NCI-H82 (cell line): ENCODE data around the gene CORO1C.
"Not testable (repeated sequence)": the region's sequence is repeated elsewhere in the genome, so short reads cannot be mapped to it uniquely, and the experiment has no call there.

Experiments
- DNase-seq: peaks from one replicate; lab custom pipeline; 2025; lab: John Stamatoyannopoulos, UW

Gene CORO1C

DNA sequence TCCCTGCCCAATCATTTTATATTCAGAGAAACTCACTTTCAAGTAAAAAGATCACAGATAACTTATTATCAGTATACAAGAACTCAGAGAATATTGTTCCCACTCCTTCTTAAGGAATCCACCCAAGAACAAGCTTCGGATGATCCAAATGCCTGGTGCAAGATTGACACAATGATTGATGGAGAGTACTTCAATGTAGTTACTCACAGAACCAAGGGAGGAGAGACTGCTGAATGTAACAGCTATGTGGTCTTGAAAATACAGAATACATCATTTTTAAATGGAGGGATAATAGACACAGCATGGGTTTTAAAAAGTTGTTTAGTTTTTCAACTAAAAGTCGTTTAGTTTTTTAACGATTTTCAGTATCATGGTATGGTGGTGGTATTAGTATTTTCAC lies 59.3 kb downstream of the CORO1C start:
- DNase-seq, result no peak

- DNase-seq, result no peak
Measured at GRCh38 chr12:108671110-108671509, 60.2 kb downstream of the CORO1C start.

DNA sequence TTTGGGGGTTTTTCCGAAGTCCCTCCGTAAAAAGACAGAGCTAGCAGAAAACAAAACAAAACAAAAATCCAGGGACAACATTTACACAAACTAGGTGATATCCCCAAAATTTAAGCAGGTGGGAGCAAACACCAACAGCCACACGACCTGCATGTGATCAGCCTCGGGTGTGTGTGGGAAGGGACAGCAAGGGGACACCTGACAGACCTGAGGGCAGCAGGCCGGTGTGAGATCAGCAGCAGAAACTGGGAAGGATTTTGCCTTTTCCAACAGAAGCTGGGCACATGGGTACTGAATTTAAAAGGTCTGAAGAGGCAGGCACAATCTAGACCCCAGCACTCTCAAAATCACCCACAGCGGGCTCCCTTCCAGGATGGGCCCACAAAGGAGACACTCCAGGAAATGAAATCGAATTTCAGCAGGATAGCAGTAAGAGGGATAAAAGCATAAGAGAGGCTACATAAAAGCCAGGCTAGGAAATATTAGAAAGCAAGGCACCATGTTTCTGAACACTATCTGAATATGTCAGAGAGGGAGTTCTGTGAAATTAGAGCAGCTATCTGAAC lies 61.2 kb downstream of the CORO1C start:
- no peak for DNase-seq

- no peak for DNase-seq
Measured at GRCh38 chr12:108668542-108668941, 62.8 kb downstream of the CORO1C start.

DNA sequence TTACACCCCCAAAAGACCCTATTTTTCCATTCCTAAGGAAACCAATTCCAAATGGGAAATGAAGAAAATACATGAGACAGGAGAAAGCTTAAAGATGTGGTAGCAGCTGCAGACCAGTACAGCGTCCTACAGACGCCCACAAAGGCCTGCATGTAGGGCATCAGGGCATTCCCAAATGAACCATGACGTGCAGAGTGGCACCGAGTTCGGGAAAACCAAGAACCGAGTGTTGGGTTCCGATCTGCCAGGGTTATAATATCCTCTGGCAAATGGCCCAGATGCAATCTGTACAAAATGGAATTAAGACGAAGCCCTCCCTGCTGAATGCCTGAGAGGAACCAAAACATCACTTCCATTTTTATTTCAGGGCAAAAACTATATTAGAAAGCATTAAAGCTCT lies 63.3 kb downstream of the CORO1C start:
- DNase-seq, result peak; percentile 36

- DNase-seq, result no peak
Measured at GRCh38 chr12:108667349-108667748, 64.0 kb downstream of the CORO1C start.

- DNase-seq, result peak; percentile 96
Measured at GRCh38 chr12:108666401-108666881, 64.9 kb downstream of the CORO1C start.

GRCh38 chr12:108665608-108666202 lies 65.6 kb downstream of the CORO1C start:
- DNase-seq, result peak; percentile 63

- peak; percentile 93 for DNase-seq
Measured at GRCh38 chr12:108664338-108665258, 66.7 kb downstream of the CORO1C start.

DNA sequence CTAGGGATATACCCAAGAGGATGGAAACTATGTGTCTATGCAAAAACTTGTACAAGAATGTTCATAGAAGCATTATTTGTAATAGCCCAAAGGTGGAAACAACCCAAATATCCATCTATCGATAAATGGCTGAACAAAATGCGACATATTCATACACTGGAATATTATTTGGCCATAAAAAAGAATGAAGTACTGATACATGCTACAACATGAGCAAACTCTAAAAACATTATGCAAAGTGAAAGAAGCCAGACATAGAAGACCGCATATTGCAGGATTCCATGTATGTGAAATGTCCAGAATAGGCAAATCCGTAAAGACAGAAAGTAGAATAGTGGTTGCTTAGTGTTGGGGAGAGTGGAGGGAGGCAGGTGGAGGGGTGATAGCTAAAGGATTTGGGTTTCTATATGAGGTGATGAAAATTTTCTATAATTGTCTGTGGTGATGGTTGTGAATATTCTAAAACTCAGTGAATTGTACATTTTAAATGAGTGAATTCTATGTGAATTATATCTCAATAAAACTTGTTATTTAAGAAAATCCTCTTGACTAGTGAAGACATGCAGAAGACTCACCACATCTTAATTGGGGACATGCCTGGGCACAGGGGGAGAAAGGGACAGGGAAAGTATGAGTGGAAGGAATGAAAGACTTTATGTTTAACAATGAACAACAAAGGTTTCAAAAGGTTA lies 67.8 kb downstream of the CORO1C start:
- DNase-seq, result no peak

GRCh38 chr12:108658115-108658514 lies 73.2 kb downstream of the CORO1C start:
- peak; percentile 50 for DNase-seq

GRCh38 chr12:108657130-108657745 lies 74.1 kb downstream of the CORO1C start:
- DNase-seq, result peak; percentile 96

GRCh38 chr12:108656247-108656646 lies 75.1 kb downstream of the CORO1C start:
- DNase-seq, result not testable (repeated sequence)

DNA sequence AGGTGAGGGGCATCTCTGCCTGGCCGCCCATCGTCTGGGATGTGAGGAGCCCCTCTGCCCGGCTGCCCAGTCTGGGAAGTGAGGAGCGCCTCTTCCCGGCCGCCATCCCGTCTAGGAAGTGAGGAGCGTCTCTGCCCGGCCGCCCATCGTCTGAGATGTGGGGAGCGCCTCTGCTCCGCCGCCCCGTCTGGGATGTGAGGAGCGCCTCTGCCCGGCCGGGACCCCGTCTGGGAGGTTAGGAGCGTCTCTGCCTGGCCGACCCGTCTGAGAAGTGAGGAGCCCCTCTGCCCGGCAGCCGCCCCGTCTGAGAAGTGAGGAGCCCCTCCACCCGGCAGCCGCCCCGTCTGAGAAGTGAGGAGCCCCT lies 75.5 kb downstream of the CORO1C start:
- DNase-seq, result not testable (repeated sequence)

- not testable (repeated sequence) for DNase-seq
Measured at GRCh38 chr12:108654622-108655021, 76.7 kb downstream of the CORO1C start.

GRCh38 chr12:108653922-108654321 lies 77.4 kb downstream of the CORO1C start:
- no peak for DNase-seq

- no peak for DNase-seq
Measured at GRCh38 chr12:108653082-108653516, 78.2 kb downstream of the CORO1C start.

DNA sequence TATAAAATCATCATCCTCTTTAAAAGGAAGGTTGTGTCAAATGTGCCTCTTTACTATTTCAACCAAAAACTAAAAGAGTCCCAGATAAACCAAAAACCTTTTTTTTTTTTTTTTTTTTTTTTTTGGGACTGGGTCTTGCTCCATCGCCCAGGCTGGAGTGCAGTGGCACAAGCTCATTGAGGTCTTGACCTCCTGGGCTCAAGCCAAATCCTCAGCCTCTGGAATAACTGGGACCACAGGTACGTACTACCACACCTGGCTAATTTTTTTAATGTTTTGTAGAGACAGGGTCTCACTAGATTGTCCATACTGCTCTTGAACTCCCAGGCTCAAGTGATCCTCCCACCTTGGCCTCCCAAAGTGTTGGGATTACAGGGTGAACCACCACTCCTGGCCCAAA lies 81.2 kb downstream of the CORO1C start:
- DNase-seq, result no peak

GRCh38 chr12:108649669-108650068 lies 81.6 kb downstream of the CORO1C start:
- DNase-seq, result no peak

DNA sequence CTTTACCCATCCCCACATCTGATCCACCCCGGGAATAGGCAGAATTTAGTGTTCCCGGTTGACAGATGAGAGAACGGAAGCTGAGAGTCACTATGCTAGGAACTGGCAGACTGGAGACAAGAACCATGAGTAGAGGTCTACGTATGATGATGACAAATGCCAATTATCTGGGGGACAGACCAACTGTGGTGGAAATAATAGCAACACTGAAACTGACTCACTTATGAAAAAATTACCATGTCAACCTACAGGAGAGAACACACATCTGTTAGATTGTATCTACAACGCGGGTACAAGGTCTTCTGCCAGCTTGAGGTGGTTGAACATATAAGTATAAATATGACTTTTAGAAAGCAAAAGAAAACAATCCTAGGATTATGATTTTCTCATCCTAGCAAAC lies 82.2 kb downstream of the CORO1C start:
- no peak for DNase-seq

- DNase-seq, result no peak
Measured at GRCh38 chr12:108648371-108648770, 82.9 kb downstream of the CORO1C start.
